HepG2 (cell line): Measurements from ENCODE around the gene ZNF184. TPM values are rescaled to one million over a fixed set of nuclear protein-coding genes. Genes with fewer than 3 reads are reported as not detected.

Experiments
- ATF1 ChIP-seq: IDR thresholded peaks from 2 replicates; pipeline ENCODE4 v1.6.1; 2016; ENCODE audit warnings: mild to moderate bottlenecking, control low read depth
- DNMT1 ChIP-seq: sonication (generic); formaldehyde crosslinking; IDR thresholded peaks from 2 replicates; pipeline ENCODE4 v1.5.1; 2020; ENCODE audit warnings: mild to moderate bottlenecking, missing genetic modification reagents
- DNMT3B ChIP-seq: conservative IDR thresholded peaks from 2 replicates; pipeline ENCODE4 v1.6.1; 2016; ENCODE audit warnings: missing biosample characterization, control low read depth
- FOXO1 ChIP-seq: sonication (generic); formaldehyde crosslinking; IDR thresholded peaks from 2 replicates; pipeline ENCODE4 v1.4.0; 2020; ENCODE audit warnings: missing genetic modification reagents
- GZF1 ChIP-seq: sonication (generic); formaldehyde crosslinking; IDR thresholded peaks from 2 replicates; pipeline ENCODE4 v1.5.1; 2020; ENCODE audit warnings: mild to moderate bottlenecking, missing genetic modification reagents
- SMC3 ChIP-seq: IDR thresholded peaks from 2 replicates; pipeline ENCODE4 v1.6.1; 2011; ENCODE audit warnings: low read length, improper control_type of control experiment
- ZBTB33 ChIP-seq: sonication (generic); formaldehyde crosslinking; IDR thresholded peaks from 2 replicates; pipeline ENCODE4 v1.4.0; 2020; ENCODE audit warnings: missing genetic modification reagents
- ZFP36 ChIP-seq: fragments of 150-350 bp; IDR thresholded peaks from 2 replicates; pipeline ENCODE4 v1.6.1; 2018; ENCODE audit warnings: borderline replicate concordance, low read length, low read depth; ENCODE audit not compliant: partially characterized antibody
- ZFY ChIP-seq: sonication (generic); formaldehyde crosslinking; IDR thresholded peaks from 2 replicates; pipeline ENCODE4 v1.4.0; 2020; ENCODE audit warnings: missing genetic modification reagents
- ZNF263 ChIP-seq: sonication (generic); formaldehyde crosslinking; IDR thresholded peaks from 2 replicates; pipeline ENCODE4 v1.4.0; 2020; ENCODE audit warnings: missing genetic modification reagents
- ZNF317 ChIP-seq: sonication (generic); formaldehyde crosslinking; IDR thresholded peaks from 2 replicates; pipeline ENCODE4 v1.5.0; 2020; ENCODE audit warnings: mild to moderate bottlenecking, missing genetic modification reagents
- ZNF512 ChIP-seq: sonication (generic); formaldehyde crosslinking; IDR thresholded peaks from 2 replicates; pipeline ENCODE4 v1.4.0; 2020; ENCODE audit warnings: mild to moderate bottlenecking, missing genetic modification reagents
- ZNF570 ChIP-seq: sonication (generic); formaldehyde crosslinking; IDR thresholded peaks from 2 replicates; pipeline ENCODE4 v1.4.0; 2020; ENCODE audit warnings: mild to moderate bottlenecking, missing genetic modification reagents, borderline replicate concordance
- ZNF747 ChIP-seq: sonication (generic); formaldehyde crosslinking; IDR thresholded peaks from 2 replicates; pipeline ENCODE4 v1.8.1; 2023; ENCODE audit warnings: missing genetic modification reagents, mild to moderate bottlenecking, borderline replicate concordance
- polyA plus RNA-seq, 8 experiments: library from polyadenylated mRNA; depleted of rRNA in 3 of 8; stranded (reverse) in 7 of 8; unstranded in 1 of 8; fragments of >200 nt; fragmentation: Illumina TruSeq in 4 of 8; extraction: Trizol in 4 of 8; gene quantifications; 2 replicates each; pipeline versions ENCODE4 v1.2.1 to v1.2.3, GENCODE V29; 2011 to 2016; ENCODE audit warnings: low read depth in 4 of 8, missing spikeins in 1 of 8, mixed read lengths in 1 of 8; ENCODE audit not compliant: insufficient read depth in 1 of 8
- total RNA-seq, 5 experiments: library from RNA; depleted of rRNA; stranded (reverse); fragments of >200 nt; fragmentation: Illumina TruSeq; extraction: Trizol; gene quantifications; 2 replicates each; pipeline ENCODE4 v1.2.3, GENCODE V29; 2016; ENCODE audit warnings: low read depth in 1 of 5
- TF ChIP-seq, protein P1 (sequence below): sonication (generic); formaldehyde crosslinking; IDR thresholded peaks from 2 replicates; pipeline ENCODE4 v1.9.0; 2022; ENCODE audit warnings: low read depth, missing genetic modification reagents
- TF ChIP-seq, protein P2 (sequence below): sonication (generic); formaldehyde crosslinking; IDR thresholded peaks from 2 replicates; pipeline ENCODE4 v1.5.0; 2020; ENCODE audit warnings: mild to moderate bottlenecking, low read depth, missing genetic modification reagents, borderline replicate concordance
- TF ChIP-seq, protein P3 (sequence below): sonication (generic); formaldehyde crosslinking; conservative IDR thresholded peaks from 2 replicates; pipeline ENCODE4 v1.8.0; 2022; ENCODE audit warnings: missing genetic modification reagents
- TF ChIP-seq, protein P4 (sequence below): sonication (generic); formaldehyde crosslinking; IDR thresholded peaks from 2 replicates; pipeline ENCODE4 v1.4.0; 2020; ENCODE audit warnings: mild to moderate bottlenecking, missing genetic modification reagents

Gene ZNF184
- total and polyA plus RNA-seq, 2 of the 13 experiments (the other 11 are each of a cell fraction or from before 2014, with no cell fraction given), result 2.1 to 10.1 TPM

DNA sequence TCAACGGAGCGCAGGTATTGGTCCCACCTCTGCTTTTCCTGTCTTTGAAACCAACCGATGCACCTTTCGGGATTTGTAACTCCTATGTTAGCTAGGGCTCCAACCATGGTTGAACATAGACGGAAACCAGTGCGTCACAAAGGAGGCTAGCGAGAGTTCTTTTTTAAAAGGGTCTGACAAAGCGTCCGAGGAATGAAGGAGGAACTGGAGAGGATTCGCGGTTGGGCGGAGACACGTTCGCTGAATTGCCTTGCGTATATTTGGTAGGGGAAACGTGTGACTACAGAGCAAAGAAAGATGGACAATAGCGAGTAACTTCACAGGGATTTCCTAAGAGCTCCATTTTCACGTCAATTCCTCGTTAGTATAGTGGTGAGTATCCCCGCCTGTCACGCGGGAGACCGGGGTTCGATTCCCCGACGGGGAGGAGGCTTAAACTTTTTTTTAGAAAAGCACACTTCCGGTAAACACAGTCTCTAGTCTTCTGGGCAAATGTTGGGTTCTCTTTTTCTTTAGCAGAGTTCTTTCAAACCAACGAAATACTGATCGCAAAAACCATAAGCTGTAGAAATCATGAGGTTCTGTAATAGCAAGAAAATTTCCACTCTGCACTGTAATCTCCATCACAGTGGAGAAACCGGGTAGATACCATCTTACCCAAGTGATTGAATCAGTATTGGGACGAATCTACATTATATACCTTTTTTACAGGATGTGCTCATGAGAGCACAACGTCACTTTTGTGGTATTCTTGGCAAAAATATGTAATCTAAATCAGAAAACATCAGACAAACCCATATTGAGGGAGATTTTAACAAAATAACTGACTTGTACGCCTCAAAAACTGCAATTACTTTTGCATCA is 6.6 kb upstream of the ZNF184 start (continued):
- TF ChIP-seq, protein P1, sequence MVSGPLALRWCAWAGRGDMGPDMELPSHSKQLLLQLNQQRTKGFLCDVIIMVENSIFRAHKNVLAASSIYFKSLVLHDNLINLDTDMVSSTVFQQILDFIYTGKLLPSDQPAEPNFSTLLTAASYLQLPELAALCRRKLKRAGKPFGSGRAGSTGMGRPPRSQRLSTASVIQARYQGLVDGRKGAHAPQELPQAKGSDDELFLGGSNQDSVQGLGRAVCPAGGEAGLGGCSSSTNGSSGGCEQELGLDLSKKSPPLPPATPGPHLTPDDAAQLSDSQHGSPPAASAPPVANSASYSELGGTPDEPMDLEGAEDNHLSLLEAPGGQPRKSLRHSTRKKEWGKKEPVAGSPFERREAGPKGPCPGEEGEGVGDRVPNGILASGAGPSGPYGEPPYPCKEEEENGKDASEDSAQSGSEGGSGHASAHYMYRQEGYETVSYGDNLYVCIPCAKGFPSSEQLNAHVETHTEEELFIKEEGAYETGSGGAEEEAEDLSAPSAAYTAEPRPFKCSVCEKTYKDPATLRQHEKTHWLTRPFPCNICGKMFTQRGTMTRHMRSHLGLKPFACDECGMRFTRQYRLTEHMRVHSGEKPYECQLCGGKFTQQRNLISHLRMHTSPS, result no peak
- TF ChIP-seq FOXO1, result peak; percentile 51; the same call in 1 of the 2 replicates
- TF ChIP-seq, protein P2, sequence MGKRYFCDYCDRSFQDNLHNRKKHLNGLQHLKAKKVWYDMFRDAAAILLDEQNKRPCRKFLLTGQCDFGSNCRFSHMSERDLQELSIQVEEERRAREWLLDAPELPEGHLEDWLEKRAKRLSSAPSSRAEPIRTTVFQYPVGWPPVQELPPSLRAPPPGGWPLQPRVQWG (CRISPR knock-in tag), result no peak
- TF ChIP-seq DNMT3B (CRISPR knock-in tag), result peak; percentile 58; the same call in 1 of the 2 replicates
- TF ChIP-seq ATF1 (CRISPR knock-in tag), result peak; percentile 84
- 0 out of 2 replicates have a peak, but pooled peaks have one; percentile 38 for TF ChIP-seq ZNF263
- TF ChIP-seq ZFP36, result peak; percentile 57
- TF ChIP-seq ZBTB33, result 0 out of 2 replicates have a peak, but pooled peaks have one; percentile 39
- TF ChIP-seq, protein P3, sequence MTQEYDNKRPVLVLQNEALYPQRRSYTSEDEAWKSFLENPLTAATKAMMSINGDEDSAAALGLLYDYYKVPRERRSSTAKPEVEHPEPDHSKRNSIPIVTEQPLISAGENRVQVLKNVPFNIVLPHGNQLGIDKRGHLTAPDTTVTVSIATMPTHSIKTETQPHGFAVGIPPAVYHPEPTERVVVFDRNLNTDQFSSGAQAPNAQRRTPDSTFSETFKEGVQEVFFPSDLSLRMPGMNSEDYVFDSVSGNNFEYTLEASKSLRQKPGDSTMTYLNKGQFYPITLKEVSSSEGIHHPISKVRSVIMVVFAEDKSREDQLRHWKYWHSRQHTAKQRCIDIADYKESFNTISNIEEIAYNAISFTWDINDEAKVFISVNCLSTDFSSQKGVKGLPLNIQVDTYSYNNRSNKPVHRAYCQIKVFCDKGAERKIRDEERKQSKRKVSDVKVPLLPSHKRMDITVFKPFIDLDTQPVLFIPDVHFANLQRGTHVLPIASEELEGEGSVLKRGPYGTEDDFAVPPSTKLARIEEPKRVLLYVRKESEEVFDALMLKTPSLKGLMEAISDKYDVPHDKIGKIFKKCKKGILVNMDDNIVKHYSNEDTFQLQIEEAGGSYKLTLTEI, result no peak
- no peak for TF ChIP-seq ZFY (CRISPR knock-in tag)
- TF ChIP-seq ZNF512 (CRISPR knock-in tag), result no peak
- TF ChIP-seq ZNF570 (CRISPR knock-in tag), result no peak
- no peak for TF ChIP-seq DNMT1 (CRISPR knock-in tag)
- peak; percentile 85 for TF ChIP-seq ZNF317
- TF ChIP-seq ZNF747 (CRISPR knock-in tag), result no peak; the same call in 1 of the 2 replicates
- TF ChIP-seq GZF1 (CRISPR knock-in tag), result no peak
- TF ChIP-seq SMC3, result no peak
- TF ChIP-seq, protein P4, sequence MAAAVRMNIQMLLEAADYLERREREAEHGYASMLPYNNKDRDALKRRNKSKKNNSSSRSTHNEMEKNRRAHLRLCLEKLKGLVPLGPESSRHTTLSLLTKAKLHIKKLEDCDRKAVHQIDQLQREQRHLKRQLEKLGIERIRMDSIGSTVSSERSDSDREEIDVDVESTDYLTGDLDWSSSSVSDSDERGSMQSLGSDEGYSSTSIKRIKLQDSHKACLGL (CRISPR knock-in tag), result no peak
